Panc1 (cell line): ENCODE measurements around the gene CDK19. TPM values are rescaled to one million over a fixed set of nuclear protein-coding genes. Genes with fewer than 3 reads are reported as not detected.

Source experiments
- ATAC-seq: fragments of 200-7000 bp; cut with Tn5 transposase; 2 replicates; pipeline ENCODE4 v1.9.1; 2020; ENCODE audit warnings: mild to moderate bottlenecking, moderate library complexity
- BruUV-seq: library from RNA; stranded (reverse); fragments of 400-500 nt; replicated peaks from 2 replicates; lab custom pipeline; 2021; lab: Mats Ljungman, UMichigan
- CTCF ChIA-PET: fragments of 300-600 bp; sonication (Branson Sonifier 250); formaldehyde crosslinking; loops from one replicate; lab custom pipeline; 2022; ENCODE audit warnings: antibody characterized with exemption; lab: Charles Lee
- POLR2A ChIA-PET: fragments of 300-600 bp; sonication (Branson Sonifier 250); formaldehyde crosslinking; loops from one replicate; lab custom pipeline; 2022; ENCODE audit warnings: antibody characterized with exemption; lab: Charles Lee
- DNase-seq: peaks from one replicate; pipeline ENCODE4 v3.0.0-alpha.2; 2010; ENCODE audit warnings: low read depth, low spot score
- H3K27ac ChIP-seq: 2 replicates; pipeline ENCODE4 v1.5.1; 2011; ENCODE audit warnings: mild to moderate bottlenecking, low read length, inconsistent platforms
- H3K27me3 ChIP-seq: fragments of 200-500 bp; sonication (Bioruptor generic); 2 replicates; pipeline ENCODE4 v1.6.0; 2014; ENCODE audit warnings: low read length, inconsistent platforms; ENCODE audit not compliant: control insufficient read depth, insufficient read depth
- H3K36me3 ChIP-seq: fragments of 200-500 bp; sonication (Bioruptor generic); 2 replicates; pipeline ENCODE4 v1.5.1; 2014; ENCODE audit warnings: inconsistent platforms, mild to moderate bottlenecking, low read length, moderate library complexity; ENCODE audit not compliant: control insufficient read depth, insufficient read depth
- H3K4me1 ChIP-seq: 2 replicates; pipeline ENCODE4 v1.5.1; 2011; ENCODE audit warnings: inconsistent platforms, mild to moderate bottlenecking, low read length, moderate library complexity; ENCODE audit not compliant: control insufficient read depth, insufficient read depth
- H3K4me3 ChIP-seq, 2 experiments: 2 replicates each; pipeline ENCODE4 v1.5.1; 2011 to 2012; ENCODE audit warnings: low read depth in 2 of 2, low read length in 2 of 2, mild to moderate bottlenecking in 2 of 2, inconsistent platforms in 1 of 2, moderate library complexity in 1 of 2
- H3K9me3 ChIP-seq: fragments of 200-500 bp; sonication (Bioruptor generic); 2 replicates; pipeline ENCODE4 v1.5.1; 2014; ENCODE audit warnings: low read depth, mild to moderate bottlenecking, inconsistent platforms, low read length, moderate library complexity; ENCODE audit not compliant: control insufficient read depth, insufficient read depth
- CTCF ChIP-seq: fragments of 450-650 bp; IDR thresholded peaks from 2 replicates; pipeline ENCODE4 v1.5.1; 2017; ENCODE audit warnings: mild to moderate bottlenecking
- POLR2AphosphoS5 ChIP-seq: IDR thresholded peaks from 2 replicates; pipeline ENCODE4 v1.6.1; 2012; ENCODE audit warnings: mild to moderate bottlenecking, low read depth, low read length, moderate library complexity
- REST ChIP-seq, 2 experiments: IDR thresholded peaks; 2 replicates each; pipeline ENCODE4 v1.6.1; 2011 to 2012; ENCODE audit warnings: low read depth in 2 of 2, control low read depth in 1 of 2, low read length in 1 of 2, mild to moderate bottlenecking in 1 of 2, moderate library complexity in 1 of 2; ENCODE audit not compliant: insufficient read depth in 1 of 2
- SIN3A ChIP-seq: IDR thresholded peaks from 2 replicates; pipeline ENCODE4 v1.6.1; 2012; ENCODE audit warnings: low read depth, mild to moderate bottlenecking, low read length, moderate library complexity, borderline replicate concordance; ENCODE audit not compliant: insufficient read depth
- TCF7L2 ChIP-seq: IDR thresholded peaks from 2 replicates; pipeline ENCODE4 v1.6.1; 2011; ENCODE audit warnings: mild to moderate bottlenecking, low read depth, low read length, inconsistent platforms
- in situ Hi-C: cut with HindIII; loops from 2 replicates; pipeline ENCODE4 v1.10.0; 2016; ENCODE audit warnings: low sequenced_read_pairs, low pct_unique_long_range_greater_than_20kb
- intact Hi-C: fragments of 100-400 bp; cut with micrococcal nuclease; formaldehyde crosslinking; loops from one replicate; pipeline ENCODE4 v1.10.0; 2022; ENCODE audit not compliant: unreplicated experiment
- total RNA-seq: library from RNA; stranded (reverse); gene quantifications from one replicate; pipeline ENCODE4 v1.2.1, GENCODE V29; 2021; ENCODE audit not compliant: unreplicated experiment

CDK19 gene
- total RNA-seq, 1 experiment from 2014 or later, result 48.4 TPM

GRCh38 chr6:110613356-110613755 is 201.9 kb downstream of the CDK19 start:
- ATAC-seq (no peak), DNase-seq (no peak)
- H3K4me3 ChIP-seq, result no peak overlapping the region
- ChIA-PET CTCF (no interaction called here), POLR2A (no interaction called here)
- no peaks in the 10 kb centered on the region for H3K27me3 ChIP-seq
- no peak overlapping the region for H3K27ac ChIP-seq
- no peaks in the 10 kb centered on the region for H3K4me1 ChIP-seq
- in situ Hi-C loops (no loop called here), intact Hi-C loops (no loop called here)
- H3K36me3 ChIP-seq, result no peaks in the 10 kb centered on the region
- H3K9me3 ChIP-seq, result no peaks in the 10 kb centered on the region
- no TSS peak for BruUV-seq
- no peak for TF ChIP-seq TCF7L2
- TF ChIP-seq REST (IDR thresholded peaks at IDR 0.05; ENCODE audit: insufficient read depth in 1 of 2, low read depth in 2 of 2, low read length in 1 of 2), result no peak
- TF ChIP-seq POLR2AphosphoS5, result no peak
- no peak for TF ChIP-seq SIN3A
- TF ChIP-seq CTCF, result no peak

GRCh38 chr6:110612298-110612697 is 203.0 kb downstream of the CDK19 start:
- no peak for ATAC-seq
- no peaks in the 10 kb centered on the region for H3K9me3 ChIP-seq
- intact Hi-C loops (no loop called here), in situ Hi-C loops (no loop called here)
- no peaks in the 10 kb centered on the region for H3K4me1 ChIP-seq
- CTCF ChIA-PET, result no interaction called here
- POLR2A ChIA-PET, result no interaction called here
- no peaks in the 10 kb centered on the region for H3K36me3 ChIP-seq
- BruUV-seq, result no TSS peak
- TF ChIP-seq POLR2AphosphoS5 (no peak), SIN3A (no peak), CTCF (no peak)
- no peak overlapping the region for H3K27ac ChIP-seq
- H3K4me3 ChIP-seq, result no peak overlapping the region
- no peak for DNase-seq
- no peaks in the 10 kb centered on the region for H3K27me3 ChIP-seq
